GM12878 (cell line): Measurements from ENCODE around the gene CFAP61.

Source experiments
- CEBPB ChIP-seq, 2 experiments: fragments of 150-350 bp in 1 of 2; IDR thresholded peaks; 2 replicates each; pipeline ENCODE4 v1.6.1; 2012 to 2014; ENCODE audit warnings: low read depth in 2 of 2, low read length in 2 of 2, borderline replicate concordance in 1 of 2, inconsistent platforms in 1 of 2
- CHD4 ChIP-seq: fragments of 200-600 bp; sonication (generic); IDR thresholded peaks from 2 replicates; pipeline ENCODE4 v1.6.1; 2016; ENCODE audit warnings: mild to moderate bottlenecking
- RB1 ChIP-seq: fragments of 450-650 bp; formaldehyde crosslinking; IDR thresholded peaks from 2 replicates; pipeline ENCODE4 v1.6.1; 2017; ENCODE audit warnings: mild to moderate bottlenecking, borderline replicate concordance
- RBBP5 ChIP-seq: fragments of 200-600 bp; sonication (generic); conservative IDR thresholded peaks from 2 replicates; pipeline ENCODE4 v1.6.1; 2016
- ZNF274 ChIP-seq: IDR thresholded peaks from one replicate; pipeline ENCODE4 v1.8.0; 2011; ENCODE audit not compliant: insufficient read length, insufficient read depth

GRCh38 chr20:20202768-20203167 lies 150.4 kb downstream of the CFAP61 start:
- TF ChIP-seq RB1 (no peak), CEBPB (IDR thresholded peaks at IDR 0.05; ENCODE audit: borderline replicate concordance in 1 of 2, low read depth in 2 of 2, low read length in 2 of 2) (no peak), ZNF274 (no peak), RBBP5 (no peak), CHD4 (no peak)
